Measurements from ENCODE around the gene CA6.

The CA6 gene

DNA sequence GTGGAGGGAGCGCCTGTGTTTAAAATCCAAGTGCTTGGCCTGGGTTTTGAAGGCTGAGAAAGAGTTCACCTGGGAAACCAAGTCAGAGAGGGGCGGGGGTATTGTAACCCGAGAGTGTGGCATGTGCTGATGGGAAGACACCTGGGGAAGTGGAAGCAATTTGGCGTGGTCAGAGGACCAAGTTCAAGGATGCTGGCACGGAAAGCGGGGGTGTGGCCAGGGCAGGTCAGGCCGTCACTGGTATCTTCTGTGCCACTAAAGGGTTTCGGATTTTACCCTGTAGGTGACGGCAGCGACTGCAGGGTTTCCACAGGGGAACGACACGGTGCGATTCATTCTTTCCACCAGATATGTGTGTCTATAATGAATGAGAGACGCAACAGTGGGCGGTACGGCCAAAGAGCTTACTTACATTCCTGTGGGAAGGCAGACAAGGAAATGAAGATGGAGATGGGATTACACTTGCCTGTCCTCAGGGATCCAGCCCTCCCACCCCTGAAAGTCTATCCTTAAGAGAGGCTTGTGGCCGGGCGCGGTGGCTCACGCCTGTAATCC, 31.3 kb downstream of the CA6 start:
- H3K27ac ChIP-seq: no peak overlapping the region
- TF ChIP-seq ZFX (IDR thresholded peaks at IDR 0.05; ENCODE audit: borderline replicate concordance): no peak
- no peak for TF ChIP-seq CTCF (IDR thresholded peaks at IDR 0.05)

DNA sequence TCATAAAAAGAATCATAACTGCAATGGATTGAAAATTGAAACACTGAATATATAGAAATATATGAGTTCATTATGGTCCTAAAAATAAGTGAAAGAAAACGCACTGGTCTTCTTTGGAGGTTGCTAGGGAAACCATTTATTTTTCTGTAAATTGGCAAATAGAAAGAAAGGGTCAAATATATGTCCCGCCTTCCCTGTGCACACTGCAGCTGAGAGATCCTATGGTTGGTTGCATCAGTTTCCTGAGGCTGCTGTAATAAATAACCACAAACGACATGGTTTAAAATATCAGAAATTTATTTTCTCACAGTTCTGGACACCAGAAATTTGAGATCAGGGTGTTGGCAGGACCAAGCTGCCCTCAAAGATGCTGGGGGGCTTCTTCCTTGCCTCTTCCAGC, 35.0 kb downstream of the CA6 start:
- TF ChIP-seq ZFX (IDR thresholded peaks at IDR 0.05; ENCODE audit: borderline replicate concordance) (no peak), CTCF (IDR thresholded peaks at IDR 0.05) (no peak)
- H3K27ac ChIP-seq: no peak overlapping the region

GRCh38 chr1:8981169-8981568, 35.5 kb downstream of the CA6 start:
- no peak overlapping the region for H3K27ac ChIP-seq
- TF ChIP-seq ZFX (IDR thresholded peaks at IDR 0.05; ENCODE audit: borderline replicate concordance) (no peak), CTCF (IDR thresholded peaks at IDR 0.05) (no peak)

- no peak overlapping the region for H3K27ac ChIP-seq
- TF ChIP-seq ZFX (IDR thresholded peaks at IDR 0.05; ENCODE audit: borderline replicate concordance) (no peak), CTCF (IDR thresholded peaks at IDR 0.05) (no peak)
Observed at GRCh38 chr1:8984203-8984602, 38.5 kb downstream of the CA6 start.

DNA sequence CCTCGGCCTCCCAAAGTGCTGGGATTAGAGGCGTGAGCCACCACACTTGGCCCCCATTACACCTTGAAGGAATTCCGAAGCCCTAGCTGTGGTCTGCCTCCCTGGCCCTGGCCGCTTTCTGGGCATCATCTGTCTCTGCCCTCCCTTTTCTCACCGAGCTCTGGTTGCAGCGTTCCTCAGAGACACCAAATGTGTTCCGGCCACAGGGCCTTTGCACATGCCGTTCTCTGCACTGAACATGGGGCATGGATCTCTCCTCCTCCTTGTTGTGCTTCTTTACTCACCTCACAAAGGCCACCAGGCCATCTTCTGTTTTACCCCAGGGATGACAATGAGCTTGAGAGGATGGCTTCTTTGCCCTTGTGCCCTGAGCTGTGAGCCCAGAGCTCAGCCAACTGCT, 39.3 kb downstream of the CA6 start:
- H3K27ac ChIP-seq: no peak overlapping the region
- TF ChIP-seq ZFX (IDR thresholded peaks at IDR 0.05; ENCODE audit: borderline replicate concordance): no peak
- TF ChIP-seq CTCF (IDR thresholded peaks at IDR 0.05): no peak

DNA sequence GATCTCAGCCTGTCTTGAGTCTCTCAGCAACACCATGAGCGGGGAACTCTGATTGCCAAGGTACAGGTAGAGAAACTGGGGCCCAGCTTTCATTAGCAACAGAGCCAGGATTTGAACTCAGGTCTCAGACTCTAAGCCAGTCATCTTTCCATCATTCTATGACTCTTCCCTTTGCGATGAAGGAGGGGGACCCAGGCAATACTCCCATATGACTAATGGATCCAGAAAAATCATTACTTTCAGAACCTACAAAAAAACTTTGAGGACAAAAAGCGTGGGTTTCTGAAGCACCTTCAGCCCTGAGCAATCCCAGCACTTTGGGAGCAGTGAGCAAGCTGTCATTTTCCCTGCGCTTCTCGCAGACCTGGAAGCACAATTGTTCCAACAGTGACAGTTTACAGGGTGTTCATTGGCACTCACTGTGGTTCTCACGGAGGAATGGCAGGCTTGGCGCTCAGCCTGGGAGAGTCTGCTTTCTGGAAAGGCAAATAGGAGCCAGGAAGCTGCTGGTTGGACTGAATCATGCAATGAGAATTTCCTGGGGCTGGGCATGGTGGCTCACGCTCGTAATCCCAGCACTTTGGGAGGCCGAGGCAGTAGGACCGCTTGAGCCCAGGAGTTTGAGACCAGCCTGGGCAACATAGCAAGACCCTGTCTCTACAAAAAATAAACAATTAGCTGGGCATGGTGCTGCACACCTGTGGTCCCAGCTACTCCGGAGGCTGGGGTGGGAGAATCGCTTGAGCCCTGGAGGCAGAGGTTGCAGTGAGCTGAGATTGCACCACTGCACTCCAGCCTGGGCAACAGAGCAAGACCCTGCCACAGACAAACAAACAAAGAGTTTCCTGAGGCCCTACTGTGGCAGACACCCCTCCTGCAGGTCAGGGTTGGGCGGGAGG, 40.5 kb downstream of the CA6 start:
- no peak for TF ChIP-seq ZFX (IDR thresholded peaks at IDR 0.05; ENCODE audit: borderline replicate concordance)
- no peak for TF ChIP-seq CTCF (IDR thresholded peaks at IDR 0.05)
- H3K27ac ChIP-seq: no peak overlapping the region

GRCh38 chr1:8986814-8987190, 41.1 kb downstream of the CA6 start:
- no peak for TF ChIP-seq ZFX (IDR thresholded peaks at IDR 0.05; ENCODE audit: borderline replicate concordance)
- TF ChIP-seq CTCF (IDR thresholded peaks at IDR 0.05): no peak
- H3K27ac ChIP-seq: no peak overlapping the region

Measured in 22Rv1 (cell line).